Heart right ventricle (tissue), 16 donors: Measurements from ENCODE around the gene SLC22A7. TPM values are rescaled to one million over a fixed set of nuclear protein-coding genes. Genes with fewer than 3 reads are reported as not detected.
A peak's percentile ranks its signal among the peaks of the same experiment; 100 is the strongest.

Source experiments
- ATAC-seq, 8 donors: fragments of 200-7000 bp; cut with Tn5 transposase; one replicate each; pipeline ENCODE4 v1.9.1; 2020; ENCODE audit warnings: mild to moderate bottlenecking in 8 of 8, moderate library complexity in 8 of 8, moderate number of reproducible peaks in 1 of 8
- DNase-seq, 2 donors: peaks; one replicate each; pipeline ENCODE4 v3.0.0-alpha.2; 2020
- H3K27ac ChIP-seq, 10 donors: fragments of 200-600 bp; sonication (generic) in 2 of 10; one replicate each; pipeline versions ENCODE4 v1.5.0 to v1.8.0; 2020 to 2022; ENCODE audit warnings: mild to moderate bottlenecking in 3 of 10
- H3K27me3 ChIP-seq, 7 donors: fragments of 200-600 bp; one replicate each; pipeline ENCODE4 v1.8.0; 2021 to 2022; ENCODE audit warnings: mild to moderate bottlenecking in 2 of 7
- H3K36me3 ChIP-seq, 9 donors: fragments of 200-600 bp; sonication (generic) in 1 of 9; one replicate each; pipeline versions ENCODE4 v1.5.0 to v1.8.0; 2020 to 2022; ENCODE audit warnings: mild to moderate bottlenecking in 2 of 9
- H3K4me1 ChIP-seq, 9 donors: fragments of 200-600 bp; sonication (generic) in 1 of 9; one replicate each; pipeline versions ENCODE4 v1.5.0 to v1.8.0; 2020 to 2022; ENCODE audit warnings: mild to moderate bottlenecking in 4 of 9
- H3K4me3 ChIP-seq, 10 donors: fragments of 200-600 bp; sonication (generic) in 2 of 10; one replicate each; pipeline versions ENCODE4 v1.5.0 to v1.8.0; 2020 to 2022; ENCODE audit warnings: mild to moderate bottlenecking in 7 of 10, moderate library complexity in 2 of 10
- H3K9me3 ChIP-seq, 11 donors: fragments of 200-600 bp in 10 of 11; sonication (generic) in 2 of 11; one replicate each; pipeline versions ENCODE4 v1.5.0 to v1.8.0; 2013 to 2022; ENCODE audit warnings: mild to moderate bottlenecking in 2 of 11, control low read depth in 1 of 11, moderate library complexity in 1 of 11
- CTCF ChIP-seq, 9 donors: fragments of 200-600 bp; sonication (generic) in 2 of 9; IDR thresholded peaks; one replicate each; pipeline versions ENCODE4 v1.5.0 to v1.8.0; 2021 to 2022; ENCODE audit warnings: antibody characterized with exemption in 9 of 9, mild to moderate bottlenecking in 5 of 9, moderate library complexity in 1 of 9
- WGBS, 2 donors: extraction: QIAGEN DNeasy Blood & Tissue Kit; methylation state at CpG; one replicate each; pipeline ENCODE4 v1.1.7; 2013; ENCODE audit warnings: inconsistent platforms in 1 of 2; 5-methylcytosine and 5-hydroxymethylcytosine counted together
- intact Hi-C, 10 donors: fragments of 100-400 bp; cut with DNase I; formaldehyde crosslinking; loops; one replicate each; pipeline versions ENCODE4 v1.11.1 to v1.14.2; 2022
- polyA plus RNA-seq, 2 donors: library from polyadenylated mRNA; stranded (reverse); fragments of 200-250 nt; gene quantifications; one replicate each; pipeline ENCODE4 v1.2.3, GENCODE V29; 2013
- total RNA-seq, 10 donors: library from RNA; stranded (reverse); fragmentation: NEBNext Ultra II Directional in 3 of 10; extraction: Animal tissue kit (Norgen Biotek cat#: 25700) in 3 of 10; gene quantifications; one replicate each; pipeline versions ENCODE4 v1.2.1 to v1.2.4, GENCODE V29; 2021 to 2023
- donor health status: Arrhythmogenic right ventricular cardiomyopathy.
- donor health status: ischemic (EF 13 %, LVEDD 7.1; RV severe dilation, severe dysfunction).
- donor health status: healthy with polysubstance abuse.
- donor health status: DM: no; HTN: yes; CAD: no.
- donor health status: DM: no; HTN: no; CAD: no.
- donor health status: ischemic (EF 25% LVEDD 6.9; RV normal size, moderate dysfunction).
- donor health status: ischemic (EF 25% LVEDD 5.7; RV mildly dilated, moderate dysfunction).
- donor health status: healthy.
- donor health status: DM: yes; HTN: yes; CAD: no.
- donor health status: Ischemic cardiomyopathy.
- donor health status: ischemic (EF 35%, LVEDD 5.7; RV mildly dilated, moderate dysfunction).
- donor health status: nonischemic (EF 11% LVEDD 7.7; RV severe dilation, severe dysfunction).
- donor health status: DM: yes; HTN: yes; CAD: no.
- donor health status: PGD.
- donor health status: ischemic (EF 29% LVEDD 5.4; RV normal size, mild dysfunction).
- donor health status: nonischemic (EF 23%, LVEDD 6.1; RV moderate dilation, normal function).

Gene SLC22A7
- total and polyA plus RNA-seq, 12 donors = 0.15 to 0.37 (median 0.22) TPM; not detected in 6

DNA sequence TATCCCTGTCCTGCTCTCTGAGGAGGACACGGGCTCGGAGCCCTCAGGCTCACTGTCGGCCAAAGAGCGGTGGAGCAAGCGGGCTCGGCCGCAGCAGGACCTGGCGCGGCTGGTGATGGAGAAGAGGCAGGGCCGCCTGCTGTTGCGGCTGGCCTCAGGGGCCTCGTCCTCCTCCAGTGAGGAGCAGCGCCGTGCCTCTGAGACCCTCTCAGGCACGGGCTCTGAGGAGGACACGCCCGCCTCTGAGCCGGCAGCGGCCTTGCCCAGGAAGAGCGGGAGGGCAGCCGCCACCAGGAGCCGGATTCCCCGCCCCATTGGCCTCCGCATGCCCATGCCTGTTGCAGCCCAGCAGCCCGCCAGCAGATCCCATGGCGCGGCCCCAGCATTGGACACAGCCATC, 14.2 kb upstream of the SLC22A7 start:
- H3K27ac ChIP-seq = no peak overlapping the region
- intact Hi-C loops = no loop called here
- no peaks in the 10 kb centered on the region for H3K4me1 ChIP-seq
- 90 to 92% methylated on average over 25 to 27 of the region's 27 CpGs for WGBS, 2 donors
- DNase-seq (no peak), ATAC-seq (no peak)
- H3K4me3 ChIP-seq = no peak overlapping the region
- TF ChIP-seq CTCF (IDR thresholded peaks at IDR 0.05) = no peak
- H3K36me3 ChIP-seq = no peaks in the 10 kb centered on the region
- peaks cover 0 to 41% (median 16%) of the 10 kb centered on the region in 7 donors for H3K27me3 ChIP-seq
- no peaks in the 10 kb centered on the region for H3K9me3 ChIP-seq

DNA sequence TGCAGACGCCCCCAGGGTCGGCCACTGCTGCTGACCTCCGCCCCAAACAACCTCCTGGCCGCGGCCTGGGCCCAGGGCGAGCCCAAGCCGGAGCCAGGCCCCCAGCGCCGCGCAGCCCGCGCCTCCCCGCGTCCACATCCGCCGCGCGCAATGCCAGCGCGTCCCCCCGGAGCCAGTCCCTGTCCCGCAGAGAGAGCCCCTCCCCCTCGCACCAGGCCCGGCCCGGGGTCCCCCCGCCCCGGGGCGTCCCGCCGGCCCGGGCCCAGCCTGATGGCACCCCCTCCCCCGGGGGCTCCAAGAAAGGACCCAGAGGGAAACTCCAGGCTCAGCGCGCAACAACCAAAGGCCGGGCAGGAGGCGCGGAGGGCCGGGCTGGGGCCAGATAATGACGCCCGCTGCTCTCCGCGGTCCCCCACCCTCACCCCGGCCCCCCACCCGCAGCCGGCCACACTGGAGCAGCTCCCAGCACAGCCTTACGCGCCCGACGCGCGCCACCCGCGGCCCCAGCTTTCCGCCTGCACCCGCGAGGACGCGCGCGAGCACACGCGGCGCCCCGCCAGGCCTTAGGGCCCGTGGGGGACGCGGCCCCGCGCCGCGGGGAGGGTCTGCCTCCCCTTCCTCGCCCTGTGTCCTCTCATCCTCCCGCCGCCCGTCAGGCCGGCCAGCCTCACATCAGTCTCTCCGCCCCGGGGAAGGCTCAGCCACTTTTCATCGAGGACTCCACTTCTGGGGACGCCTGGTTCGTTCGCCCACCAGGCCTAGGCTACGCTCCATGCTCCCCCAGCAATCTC, 12.9 kb upstream of the SLC22A7 start:
- Histone ChIP-seq H3K27me3 (peaks cover 0 to 41% (median 13%) of the 10 kb centered on the region in 7 donors), H3K36me3 (no peaks in the 10 kb centered on the region), H3K9me3 (no peaks in the 10 kb centered on the region), H3K4me1 (no peaks in the 10 kb centered on the region), H3K4me3 (peak overlapping the region in 7 of 10 donors; percentile 24 to 46 (median 37)), H3K27ac (peak overlapping the region in 1 of 10 donors; percentile 4)
- ATAC-seq (peak in 4 of 8 donors; percentile 24 to 51 (median 32)), DNase-seq (no peak)
- WGBS, 2 donors = 4 to 7% methylated on average over 50 to 83 of the region's 83 CpGs
- intact Hi-C loops = no loop called here
- no peak for TF ChIP-seq CTCF (IDR thresholded peaks at IDR 0.05)

- no peak overlapping the region for H3K27ac ChIP-seq
- no peaks in the 10 kb centered on the region for H3K9me3 ChIP-seq
- no peaks in the 10 kb centered on the region for H3K4me1 ChIP-seq
- H3K27me3 ChIP-seq = peaks cover 0 to 41% (median 13%) of the 10 kb centered on the region in 7 donors
- no peaks in the 10 kb centered on the region for H3K36me3 ChIP-seq
- ATAC-seq (no peak), DNase-seq (no peak)
- intact Hi-C loops = no loop called here
- H3K4me3 ChIP-seq = no peak overlapping the region
- no peak for TF ChIP-seq CTCF (IDR thresholded peaks at IDR 0.05)
- 85 to 87% methylated on average over 5 of the region's 5 CpGs for WGBS, 2 donors
These were observed 12.2 kb upstream of the SLC22A7 start for GRCh38 chr6:43285832-43286231.

- WGBS, 2 donors = 88 to 90% methylated on average over 6 of the region's 6 CpGs
- no peak for DNase-seq
These were observed 11.5 kb upstream of the SLC22A7 start for GRCh38 chr6:43286456-43286979.

More at GRCh38 chr6:43286456-43286979, 11.5 kb upstream of the SLC22A7 start:
- Histone ChIP-seq H3K9me3 (no peaks in the 10 kb centered on the region), H3K4me1 (no peaks in the 10 kb centered on the region), H3K27me3 (peaks cover 0 to 41% (median 13%) of the 10 kb centered on the region in 7 donors), H3K4me3 (no peak overlapping the region), H3K27ac (no peak overlapping the region), H3K36me3 (no peaks in the 10 kb centered on the region)
- no peak for TF ChIP-seq CTCF (IDR thresholded peaks at IDR 0.05)
- ATAC-seq = no peak
- intact Hi-C loops = no loop called here
